K562 (cell line): ENCODE results near the gene MBD3. TPM values are rescaled to one million over a fixed set of nuclear protein-coding genes. Genes with fewer than 3 reads are reported as not detected.

Source experiments
- ARID1B ChIP-seq: fragments of 450-650 bp; IDR thresholded peaks from 2 replicates; pipeline ENCODE4 v1.6.1; 2016; ENCODE audit warnings: antibody characterized with exemption, mild to moderate bottlenecking, inconsistent platforms
- ASH1L ChIP-seq: fragments of 450-650 bp; IDR thresholded peaks from 2 replicates; pipeline ENCODE4 v1.6.1; 2018; ENCODE audit warnings: borderline replicate concordance, mild to moderate bottlenecking, low read depth; ENCODE audit not compliant: partially characterized antibody
- BCOR ChIP-seq: fragments of 450-650 bp; IDR thresholded peaks from 2 replicates; pipeline ENCODE4 v1.6.1; 2016
- CXXC5 ChIP-seq: fragments of 250-450 bp; sonication (Bioruptor Pico); IDR thresholded peaks from 2 replicates; pipeline ENCODE4 v1.8.0; 2022; ENCODE audit warnings: inconsistent platforms, mild to moderate bottlenecking, moderate library complexity
- ERF ChIP-seq: fragments of 450-650 bp; formaldehyde crosslinking; IDR thresholded peaks from 2 replicates; pipeline ENCODE4 v1.4.0; 2020; ENCODE audit warnings: mild to moderate bottlenecking, mixed read lengths
- ETV5 ChIP-seq: sonication (generic); formaldehyde crosslinking; IDR thresholded peaks from 2 replicates; pipeline ENCODE4 v1.4.0; 2020; ENCODE audit warnings: low read depth, mild to moderate bottlenecking, missing genetic modification reagents
- FOXK1 ChIP-seq: sonication (generic); formaldehyde crosslinking; IDR thresholded peaks from 2 replicates; pipeline ENCODE4 v1.8.0; 2022; ENCODE audit warnings: missing genetic modification reagents, mild to moderate bottlenecking, borderline replicate concordance
- HDAC2 ChIP-seq: fragments of 450-650 bp; IDR thresholded peaks from 2 replicates; pipeline ENCODE4 v1.6.1; 2016; ENCODE audit warnings: mild to moderate bottlenecking
- HOXB6 ChIP-seq: fragments of 250-450 bp; sonication (Bioruptor Pico); IDR thresholded peaks from 2 replicates; pipeline ENCODE4 v1.5.1; 2022; ENCODE audit warnings: mild to moderate bottlenecking, borderline replicate concordance
- IFI16 ChIP-seq: fragments of 250-450 bp; sonication (Bioruptor Pico); IDR thresholded peaks from 2 replicates; pipeline ENCODE4 v2.1.2; 2022; ENCODE audit warnings: mild to moderate bottlenecking, inconsistent platforms
- KLF10 ChIP-seq: fragments of 250-450 bp; sonication (Bioruptor Pico); IDR thresholded peaks from 2 replicates; pipeline ENCODE4 v1.6.1; 2021; ENCODE audit warnings: matching md5 sums
- MTA3 ChIP-seq: fragments of 450-650 bp; formaldehyde crosslinking; IDR thresholded peaks from 2 replicates; pipeline ENCODE4 v1.6.1; 2017; ENCODE audit warnings: mild to moderate bottlenecking, borderline replicate concordance
- PCBP2 ChIP-seq: fragments of 200-400 bp; formaldehyde crosslinking; IDR thresholded peaks from 2 replicates; pipeline ENCODE4 v1.6.1; 2018; ENCODE audit warnings: low read length, low read depth, mild to moderate bottlenecking, moderate library complexity; ENCODE audit not compliant: poor library complexity, severe bottlenecking
- PHF21A ChIP-seq: fragments of 450-650 bp; IDR thresholded peaks from 2 replicates; pipeline ENCODE4 v1.6.1; 2017; ENCODE audit warnings: low read depth, borderline replicate concordance
- PHTF2 ChIP-seq: fragments of 250-450 bp; sonication (Bioruptor Pico); IDR thresholded peaks from 2 replicates; pipeline ENCODE4 v1.5.0; 2021; ENCODE audit warnings: mild to moderate bottlenecking
- RBM15 ChIP-seq: fragments of 200-400 bp; formaldehyde crosslinking; IDR thresholded peaks from 2 replicates; pipeline ENCODE4 v1.6.1; 2018; ENCODE audit warnings: mild to moderate bottlenecking, low read length, moderate library complexity; ENCODE audit not compliant: insufficient read depth
- TEAD4 ChIP-seq, 2 experiments: sonication (generic) in 1 of 2; formaldehyde crosslinking in 1 of 2; IDR thresholded peaks; 2 replicates each; pipeline versions ENCODE4 v1.6.1 to v1.8.0; 2012 to 2022; ENCODE audit warnings: borderline replicate concordance in 1 of 2, inconsistent platforms in 1 of 2, low read length in 1 of 2, mild to moderate bottlenecking in 1 of 2, missing genetic modification reagents in 1 of 2
- THRAP3 ChIP-seq: fragments of 450-650 bp; IDR thresholded peaks from 2 replicates; pipeline ENCODE4 v1.6.1; 2016; ENCODE audit warnings: mild to moderate bottlenecking, inconsistent platforms, borderline replicate concordance
- ZFPM2 ChIP-seq: fragments of 250-450 bp; sonication (Bioruptor Pico); IDR thresholded peaks from 2 replicates; pipeline ENCODE4 v1.5.1; 2022; ENCODE audit warnings: mild to moderate bottlenecking
- ZNF165 ChIP-seq: fragments of 250-450 bp; sonication (Bioruptor Pico); IDR thresholded peaks from 2 replicates; pipeline ENCODE4 v1.4.0; 2020; ENCODE audit warnings: borderline replicate concordance
- ZNF24 ChIP-seq: fragments of 450-650 bp; IDR thresholded peaks from 2 replicates; pipeline ENCODE4 v1.6.1; 2016
- ZNF277 ChIP-seq: fragments of 250-450 bp; sonication (Bioruptor Pico); IDR thresholded peaks from 2 replicates; pipeline ENCODE4 v1.8.0; 2022; ENCODE audit warnings: inconsistent platforms, mild to moderate bottlenecking, moderate library complexity, borderline replicate concordance
- ZNF282 ChIP-seq: sonication (generic); formaldehyde crosslinking; IDR thresholded peaks from 2 replicates; pipeline ENCODE4 v1.8.1; 2023; ENCODE audit warnings: missing genetic modification reagents
- ZNF507 ChIP-seq: conservative IDR thresholded peaks from 2 replicates; pipeline ENCODE4 v1.6.1; 2017; ENCODE audit warnings: missing genetic modification characterization, missing compliant biosample characterization
- ZNF586 ChIP-seq: fragments of 450-650 bp; formaldehyde crosslinking; conservative IDR thresholded peaks from 2 replicates; pipeline ENCODE4 v1.4.0; 2020; ENCODE audit warnings: mild to moderate bottlenecking, moderate library complexity
- ZNF639 ChIP-seq, 2 experiments: fragments of 200-800 bp in 1 of 2; sonication (Bioruptor generic) in 1 of 2; sonication (generic) in 1 of 2; formaldehyde crosslinking in 1 of 2; IDR thresholded peaks in 1 of 2; conservative IDR thresholded peaks in 1 of 2; 2 replicates each; pipeline versions ENCODE4 v1.5.0 to v1.6.1; 2016 to 2020; ENCODE audit warnings: missing compliant biosample characterization in 1 of 2, missing genetic modification characterization in 1 of 2, missing genetic modification reagents in 1 of 2
- ZNF766 ChIP-seq: fragments of 200-800 bp; sonication (Bioruptor generic); conservative IDR thresholded peaks from 2 replicates; pipeline ENCODE4 v1.6.1; 2016; ENCODE audit warnings: missing genetic modification characterization, missing compliant biosample characterization
- ZNF79 ChIP-seq: fragments of 250-450 bp; sonication (Bioruptor Pico); IDR thresholded peaks from 2 replicates; pipeline ENCODE4 v1.4.0; 2020; ENCODE audit warnings: low read depth, mild to moderate bottlenecking, moderate library complexity
- polyA plus RNA-seq, 8 experiments: library from polyadenylated mRNA; depleted of rRNA in 4 of 8; stranded (reverse) in 5 of 8; unstranded in 3 of 8; fragments of >200 nt; fragmentation: Nextera tagmentation in 2 of 8; fragmentation: Illumina TruSeq in 1 of 8; extraction: Ambion mirVana in 2 of 8; extraction: Trizol in 1 of 8; gene quantifications; 2 replicates each; pipeline versions ENCODE4 v1.2.1 to v1.2.3, GENCODE V29; 2011 to 2014; ENCODE audit warnings: inconsistent platforms in 1 of 8, missing spikeins in 1 of 8
- total RNA-seq, 7 experiments: library from RNA; depleted of rRNA in 6 of 7; stranded (reverse); fragments of >200 nt in 6 of 7; fragmentation: Illumina TruSeq in 2 of 7; extraction: Trizol in 2 of 7; gene quantifications; 2 replicates each; pipeline versions ENCODE4 v1.2.1 to v1.2.3, GENCODE V29; 2011 to 2021; ENCODE audit warnings: low replicate concordance in 1 of 7

Gene MBD3
- total and polyA plus RNA-seq, 9 of the 15 experiments (the other 6 are each of a cell fraction or from before 2014, with no cell fraction given): 0.24 to 137 (median 30.9) TPM

- TF ChIP-seq ZNF165 (CRISPR knock-in tag): no peak
- TF ChIP-seq BCOR: no peak
- no peak for TF ChIP-seq ASH1L
- TF ChIP-seq THRAP3: no peak
- TF ChIP-seq MTA3: no peak
- TF ChIP-seq ZNF79 (CRISPR knock-in tag): no peak
- TF ChIP-seq PHTF2 (CRISPR knock-in tag): no peak
- no peak for TF ChIP-seq HOXB6
- no peak for TF ChIP-seq HDAC2
- no peak for TF ChIP-seq ARID1B
- peak; percentile 75; the same call in 1 of the 2 replicates for TF ChIP-seq ERF (CRISPR knock-in tag)
- no peak for TF ChIP-seq ZNF507 (tag)
- TF ChIP-seq ZFPM2 (CRISPR knock-in tag): no peak; the same call in 1 of the 2 replicates
- TF ChIP-seq ZNF282 (CRISPR knock-in tag): no peak
- no peak for TF ChIP-seq RBM15
- TF ChIP-seq ETV5 (CRISPR knock-in tag): no peak
- no peak for TF ChIP-seq PHF21A
- TF ChIP-seq FOXK1 (CRISPR knock-in tag): no peak
- no peak for TF ChIP-seq ZNF24
- TF ChIP-seq ZNF277: no peak
- no peak for TF ChIP-seq KLF10 (CRISPR knock-in tag)
- TF ChIP-seq ZNF766 (CRISPR knock-in tag): no peak; the same call in 1 of the 2 replicates
- peak in 1 of 2 experiments; percentile 94; a peak in 2 of 4 replicates for TF ChIP-seq ZNF639 (CRISPR knock-in tag; conservative IDR thresholded peaks at IDR 0.05 in 1 of 2, IDR thresholded peaks at IDR 0.05 in 1 of 2)
- TF ChIP-seq IFI16 (CRISPR knock-in tag): no peak
- no peak for TF ChIP-seq PCBP2
- no peak for TF ChIP-seq ZNF586 (CRISPR knock-in tag)
- TF ChIP-seq TEAD4 (IDR thresholded peaks at IDR 0.05; ENCODE audit: low read length): 0 out of 2 replicates have a peak, but pooled peaks have one; percentile 11
- TF ChIP-seq TEAD4 (CRISPR knock-in tag; IDR thresholded peaks at IDR 0.05; ENCODE audit: borderline replicate concordance): no peak
- peak; percentile 100 for TF ChIP-seq CXXC5 (CRISPR knock-in tag)
Observed at GRCh38 chr19:1592024-1592754, 476 bp downstream of the MBD3 start (continued).
